Thyroid gland (tissue), 4 donors: ENCODE data around the gene GOLIM4. TPM values are rescaled to one million over a fixed set of nuclear protein-coding genes. Genes with fewer than 3 reads are reported as not detected.

Source experiments
- DNase-seq, 2 donors: peaks; one replicate each; pipeline ENCODE4 v3.0.0-alpha.2; 2019
- H3K27ac ChIP-seq, 3 donors: fragments of 200-600 bp; sonication (generic); 1 replicate in 2 of 3; 2 replicates in 1 of 3; pipeline ENCODE4 v1.5.1; 2016 to 2019; ENCODE audit warnings: mild to moderate bottlenecking in 1 of 3, moderate library complexity in 1 of 3
- H3K27me3 ChIP-seq: fragments of 200-600 bp; sonication (generic); one replicate; pipeline ENCODE4 v1.5.1; 2019
- H3K36me3 ChIP-seq, 2 donors: fragments of 200-600 bp; sonication (generic); one replicate each; pipeline ENCODE4 v1.5.1; 2016 to 2019
- H3K4me1 ChIP-seq, 2 donors: fragments of 200-600 bp; sonication (generic); one replicate each; pipeline ENCODE4 v1.5.1; 2017 to 2019
- H3K4me3 ChIP-seq, 3 donors: fragments of 200-600 bp; sonication (generic); replicated peaks in 1 of 3; 1 replicate in 2 of 3; 2 replicates in 1 of 3; pipeline ENCODE4 v1.5.1; 2016; ENCODE audit warnings: mild to moderate bottlenecking in 1 of 3
- H3K9me3 ChIP-seq: fragments of 200-600 bp; sonication (generic); one replicate; pipeline ENCODE4 v1.5.1; 2017
- POLR2A ChIP-seq, 2 donors: fragments of 450-650 bp; IDR thresholded peaks; one replicate each; pipeline ENCODE4 v1.6.1; 2017; ENCODE audit warnings: antibody characterized with exemption in 2 of 2, mild to moderate bottlenecking in 2 of 2, moderate library complexity in 1 of 2
- WGBS, 2 donors: methylation state at CpG; one replicate each; pipeline ENCODE4 v1.1.5; 2017; 5-methylcytosine and 5-hydroxymethylcytosine counted together
- intact Hi-C: fragments of 100-400 bp; cut with DNase I; formaldehyde crosslinking; loops from one replicate; pipeline ENCODE4 v1.15.1; 2023
- total RNA-seq, 4 donors: library from RNA; depleted of rRNA; stranded (reverse); fragments of >200 nt; gene quantifications; one replicate each; pipeline ENCODE4 v1.2.3, GENCODE V29; 2016
- TF ChIP-seq, protein P1 (sequence below), 6 experiments: fragments of 200-600 bp in 3 of 6; fragments of 450-650 bp in 3 of 6; sonication (generic) in 3 of 6; IDR thresholded peaks; one replicate each; pipeline ENCODE4 v1.5.1; 2016 to 2019; ENCODE audit warnings: antibody characterized with exemption in 6 of 6, mild to moderate bottlenecking in 2 of 6, inconsistent platforms in 1 of 6, moderate library complexity in 1 of 6

Gene GOLIM4
- total RNA-seq, 4 donors from 2014 or later = 32.2 to 41.8 (median 34.2) TPM

DNA sequence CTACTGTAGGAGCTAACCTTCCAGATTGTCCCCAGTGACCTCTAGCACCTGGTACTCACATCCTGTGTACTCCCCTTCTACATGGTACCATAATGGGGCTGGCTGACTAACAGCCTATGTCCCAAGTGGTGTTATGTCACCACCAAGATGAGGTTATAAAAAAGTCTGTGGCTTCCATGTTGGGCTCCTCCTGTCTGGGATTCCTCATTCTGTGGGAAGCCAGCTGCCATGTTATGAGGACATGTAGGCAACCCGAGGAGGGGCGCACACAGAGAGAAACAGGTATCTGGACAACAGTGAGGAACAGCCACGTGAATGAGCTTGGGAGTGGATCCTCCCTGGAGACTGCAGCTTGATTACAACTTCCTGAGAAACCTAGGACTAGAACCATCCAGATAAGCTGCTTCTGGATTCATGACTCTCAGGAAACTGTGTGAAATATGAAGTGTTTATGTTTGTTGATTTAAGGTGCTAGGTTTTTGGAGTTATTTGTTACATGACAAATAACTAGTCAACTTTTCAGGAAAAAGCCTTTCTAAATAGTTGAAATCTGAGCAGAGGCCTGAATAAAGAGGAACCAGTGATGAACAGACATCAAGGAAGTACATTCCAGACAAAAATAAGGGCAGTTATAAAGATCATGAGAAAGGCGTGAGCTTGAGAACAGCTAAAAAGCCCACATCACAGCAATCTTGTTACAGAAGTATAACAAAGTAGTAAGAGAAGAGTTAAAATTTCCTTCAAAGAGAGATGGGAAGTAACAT, 21.7 kb downstream of the GOLIM4 start:
- intact Hi-C loops = no loop called here
- H3K9me3 ChIP-seq = no peaks in the 10 kb centered on the region
- no peak overlapping the region for H3K4me3 ChIP-seq
- TF ChIP-seq, protein P1, sequence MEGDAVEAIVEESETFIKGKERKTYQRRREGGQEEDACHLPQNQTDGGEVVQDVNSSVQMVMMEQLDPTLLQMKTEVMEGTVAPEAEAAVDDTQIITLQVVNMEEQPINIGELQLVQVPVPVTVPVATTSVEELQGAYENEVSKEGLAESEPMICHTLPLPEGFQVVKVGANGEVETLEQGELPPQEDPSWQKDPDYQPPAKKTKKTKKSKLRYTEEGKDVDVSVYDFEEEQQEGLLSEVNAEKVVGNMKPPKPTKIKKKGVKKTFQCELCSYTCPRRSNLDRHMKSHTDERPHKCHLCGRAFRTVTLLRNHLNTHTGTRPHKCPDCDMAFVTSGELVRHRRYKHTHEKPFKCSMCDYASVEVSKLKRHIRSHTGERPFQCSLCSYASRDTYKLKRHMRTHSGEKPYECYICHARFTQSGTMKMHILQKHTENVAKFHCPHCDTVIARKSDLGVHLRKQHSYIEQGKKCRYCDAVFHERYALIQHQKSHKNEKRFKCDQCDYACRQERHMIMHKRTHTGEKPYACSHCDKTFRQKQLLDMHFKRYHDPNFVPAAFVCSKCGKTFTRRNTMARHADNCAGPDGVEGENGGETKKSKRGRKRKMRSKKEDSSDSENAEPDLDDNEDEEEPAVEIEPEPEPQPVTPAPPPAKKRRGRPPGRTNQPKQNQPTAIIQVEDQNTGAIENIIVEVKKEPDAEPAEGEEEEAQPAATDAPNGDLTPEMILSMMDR (IDR thresholded peaks at IDR 0.05) = no peak
- no peak for TF ChIP-seq POLR2A (IDR thresholded peaks at IDR 0.05)
- H3K4me1 ChIP-seq = no peaks in the 10 kb centered on the region
- H3K36me3 ChIP-seq = no peaks in the 10 kb centered on the region
- H3K27me3 ChIP-seq = no peaks in the 10 kb centered on the region
- H3K27ac ChIP-seq = no peak overlapping the region
- WGBS, 2 donors = 85 to 89% methylated on average over 4 of the region's 4 CpGs
- no peak for DNase-seq

- Histone ChIP-seq H3K9me3 (no peaks in the 10 kb centered on the region), H3K4me3 (no peak overlapping the region), H3K27me3 (no peaks in the 10 kb centered on the region), H3K27ac (no peak overlapping the region), H3K36me3 (no peaks in the 10 kb centered on the region), H3K4me1 (no peaks in the 10 kb centered on the region)
- intact Hi-C loops = no loop called here
- TF ChIP-seq, protein P1 (IDR thresholded peaks at IDR 0.05) = no peak
- no peak for TF ChIP-seq POLR2A (IDR thresholded peaks at IDR 0.05)
- no peak for DNase-seq
These were observed 23.4 kb downstream of the GOLIM4 start for GRCh38 chr3:168072323-168072650.

DNA sequence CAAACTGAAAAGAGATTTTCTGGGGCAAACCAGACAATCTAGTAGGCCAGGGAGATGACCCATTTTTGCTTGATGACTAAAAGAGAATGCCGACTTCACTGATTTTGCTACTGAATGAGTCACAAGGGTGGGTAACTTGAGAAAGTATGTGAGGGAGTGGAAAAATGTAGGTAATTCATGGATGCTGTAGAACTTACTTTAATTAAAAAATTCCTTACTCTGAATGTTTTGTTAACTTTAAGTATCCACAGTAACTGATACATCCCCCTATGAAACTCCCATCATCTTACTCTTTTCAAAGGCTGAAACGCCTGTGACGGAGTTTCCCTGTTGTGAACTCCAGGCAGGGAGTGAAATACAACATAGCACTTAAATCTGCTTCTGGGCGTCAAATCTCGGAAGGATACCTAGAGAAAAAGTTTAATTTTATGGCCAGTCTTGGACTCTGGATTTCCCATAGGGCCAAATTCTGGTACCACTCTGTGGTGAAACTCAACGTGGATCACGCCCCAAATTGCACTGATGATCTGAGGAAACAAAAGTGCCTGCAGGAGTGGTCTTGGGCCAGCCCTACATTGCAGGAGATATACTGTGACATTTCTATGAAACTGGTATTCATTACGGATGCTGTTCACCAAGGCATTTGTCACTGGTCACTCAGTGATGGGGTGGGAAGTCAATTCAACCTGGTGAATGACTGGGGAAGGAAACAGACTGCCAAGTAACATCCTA, 24.0 kb downstream of the GOLIM4 start:
- DNase-seq = no peak
- TF ChIP-seq, protein P1 (IDR thresholded peaks at IDR 0.05) = no peak
- no peak for TF ChIP-seq POLR2A (IDR thresholded peaks at IDR 0.05)
- no peaks in the 10 kb centered on the region for H3K27me3 ChIP-seq
- H3K27ac ChIP-seq = no peak overlapping the region
- no peak overlapping the region for H3K4me3 ChIP-seq
- H3K9me3 ChIP-seq = no peaks in the 10 kb centered on the region
- WGBS, 2 donors = 85 to 88% methylated on average over 8 of the region's 8 CpGs
- intact Hi-C loops = no loop called here
- no peaks in the 10 kb centered on the region for H3K36me3 ChIP-seq
- H3K4me1 ChIP-seq = no peaks in the 10 kb centered on the region

GRCh38 chr3:168070919-168071318, 24.8 kb downstream of the GOLIM4 start:
- Histone ChIP-seq H3K4me3 (no peak overlapping the region), H3K27me3 (no peaks in the 10 kb centered on the region), H3K4me1 (no peaks in the 10 kb centered on the region), H3K36me3 (no peaks in the 10 kb centered on the region), H3K27ac (no peak overlapping the region), H3K9me3 (no peaks in the 10 kb centered on the region)
- WGBS, 2 donors = 83 to 86% methylated on average over 2 of the region's 2 CpGs
- TF ChIP-seq, protein P1 (IDR thresholded peaks at IDR 0.05) = no peak
- TF ChIP-seq POLR2A (IDR thresholded peaks at IDR 0.05) = no peak
- DNase-seq = no peak
- intact Hi-C loops = no loop called here

GRCh38 chr3:168068346-168068745, 27.4 kb downstream of the GOLIM4 start:
- DNase-seq = no peak
- WGBS, 2 donors = 91 to 93% methylated on average over 2 of the region's 2 CpGs
- TF ChIP-seq, protein P1 (IDR thresholded peaks at IDR 0.05) = no peak
- TF ChIP-seq POLR2A (IDR thresholded peaks at IDR 0.05) = no peak

More at GRCh38 chr3:168068346-168068745, 27.4 kb downstream of the GOLIM4 start:
- no peaks in the 10 kb centered on the region for H3K9me3 ChIP-seq
- intact Hi-C loops = no loop called here
- H3K27me3 ChIP-seq = no peaks in the 10 kb centered on the region
- H3K27ac ChIP-seq = no peak overlapping the region
- no peak overlapping the region for H3K4me3 ChIP-seq
- H3K4me1 ChIP-seq = no peaks in the 10 kb centered on the region
- no peaks in the 10 kb centered on the region for H3K36me3 ChIP-seq
